A549 treated with Hydrocortisone at 1 μM for 4 hours (cell line): ENCODE results near the gene ZNF836. TPM values are rescaled to one million over a fixed set of nuclear protein-coding genes. Genes with fewer than 3 reads are reported as not detected.

Experiments
- total RNA-seq: library from RNA; stranded (reverse); fragments of 200-300 nt; extraction: Qiagen RNA extraction; gene quantifications from 5 replicates; pipeline ENCODE4 v1.2.3, GENCODE V29; 2022

The ZNF836 gene
- 0.45 to 1.2 TPM (median 0.88 TPM) in 5 replicates for total RNA-seq

GRCh38 chr19:52171321-52172169, at the start of gene ZNF836:
ZNF836 (minus strand) TSS chr19:52171621; CDS start chr19:52168072, 3,549 bp downstream.

DNA sequence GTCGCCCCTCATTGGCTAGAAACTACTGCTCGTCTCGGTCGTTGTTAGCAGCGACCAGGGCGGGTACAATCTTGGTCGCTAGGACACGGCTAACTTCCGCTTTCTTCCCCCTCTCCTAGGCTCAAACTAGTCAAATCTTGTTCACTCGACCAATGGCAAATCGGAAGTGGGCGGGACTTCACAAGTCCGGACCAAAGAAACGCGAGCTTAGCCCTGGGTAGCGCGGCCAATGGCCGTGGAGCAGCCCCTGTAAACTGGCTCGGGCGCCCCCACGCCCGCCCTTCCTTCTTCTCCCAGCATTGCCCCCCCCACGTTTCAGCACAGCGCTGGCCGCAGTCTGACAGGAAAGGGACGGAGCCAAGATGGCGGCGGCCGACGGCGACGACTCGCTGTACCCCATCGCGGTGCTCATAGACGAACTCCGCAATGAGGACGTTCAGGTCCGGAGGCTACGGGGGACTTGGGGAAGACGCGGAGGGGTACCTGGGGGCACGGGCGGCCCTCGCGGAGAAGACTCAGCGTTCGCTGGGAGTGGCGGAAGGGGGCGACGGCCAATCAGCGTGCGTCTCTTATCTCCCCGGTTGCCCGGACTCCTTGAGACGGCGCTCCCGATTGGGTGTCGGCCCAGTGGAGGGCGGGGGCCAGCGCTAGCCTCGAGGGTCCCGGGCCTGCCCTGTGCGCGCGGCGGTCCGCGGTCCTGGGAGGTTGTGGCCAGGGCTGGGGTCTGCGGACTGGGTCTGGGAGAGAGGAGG, 18.5 kb upstream of the ZNF836 start, which contains the start of gene PPP2R1A:
PPP2R1A (plus strand) TSS at position 318 of the 752 bp plus-strand sequence; CDS start at position 363, 45 bp downstream.

DNA sequence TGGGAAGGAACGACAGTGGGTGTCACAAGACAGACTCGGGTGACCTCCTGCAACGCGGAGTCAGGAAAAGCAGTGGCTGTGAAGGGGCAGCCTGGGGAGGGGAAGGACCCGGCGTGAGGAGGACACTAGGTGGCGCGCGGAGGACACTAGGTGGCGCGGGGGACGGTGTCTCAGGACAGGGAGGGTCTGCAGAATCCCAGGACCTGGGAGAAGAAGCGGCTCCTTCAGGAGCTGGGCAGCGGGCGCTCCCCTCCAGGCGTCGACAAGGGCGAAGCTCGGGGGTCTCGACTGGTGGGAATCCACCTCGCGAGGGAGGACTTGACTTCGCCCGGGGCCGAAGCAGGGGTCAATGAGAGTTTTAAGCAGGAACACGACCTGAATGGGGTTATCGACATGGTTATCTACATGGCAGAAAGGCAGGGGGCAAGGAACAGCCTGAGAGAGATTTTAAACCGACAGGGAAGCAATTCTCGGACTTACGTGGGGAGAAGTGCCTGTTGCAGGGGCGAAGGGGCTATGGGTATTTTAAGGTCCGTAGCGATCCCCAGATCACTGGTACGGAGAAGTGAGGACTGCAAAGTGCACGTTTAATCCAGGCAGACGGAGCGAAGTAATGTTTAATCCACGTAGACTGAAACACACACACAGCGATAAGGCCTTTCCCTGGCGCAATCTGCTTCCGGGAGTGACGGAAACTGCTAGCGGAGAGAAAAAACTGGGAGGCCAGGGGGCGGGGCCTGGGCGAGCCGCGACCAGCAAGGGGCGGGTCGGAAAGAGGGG, 32.0 kb downstream of the ZNF836 start, which contains the start of gene ZNF616:
ZNF616 (minus strand) TSS at position 687 of the 780 bp plus-strand sequence. CDS start 9,426 bp downstream, outside the sequence.

Other genes with a start within 250 kb of the ZNF836 start
- 0.63 to 1.9 TPM (median 1.5 TPM) in 5 replicates for gene ZNF613, start 244.1 kb downstream of the ZNF836 start, total RNA-seq
- gene ZNF350, start 184.8 kb downstream of the ZNF836 start, total RNA-seq = 3.3 to 6.3 TPM (median 3.6 TPM) in 5 replicates
- 2.2 to 5.9 TPM (median 3.4 TPM) in 5 replicates for gene ZNF615, start 163.4 kb downstream of the ZNF836 start, total RNA-seq
- gene ZNF614, start 143.2 kb downstream of the ZNF836 start, total RNA-seq = 2.5 to 3.8 TPM (median 3.1 TPM) in 5 replicates
- 1.3 to 1.9 TPM (median 1.6 TPM) in 5 replicates for gene ZNF432, start 122.8 kb downstream of the ZNF836 start, total RNA-seq
- gene ZNF841, start 75.9 kb downstream of the ZNF836 start, total RNA-seq = 1.5 to 2.4 TPM (median 2.3 TPM) in 5 replicates
- 0.52 to 0.85 TPM (median 0.75 TPM) in 5 replicates for gene ZNF616, start 31.7 kb downstream of the ZNF836 start, total RNA-seq
- 178 to 309 TPM (median 306 TPM) in 5 replicates for gene PPP2R1A, start 18.4 kb upstream of the ZNF836 start, total RNA-seq
- gene ZNF766, start 98.0 kb upstream of the ZNF836 start, total RNA-seq = 5.9 to 14.2 TPM (median 9.0 TPM) in 5 replicates
- gene ZNF480, start 125.5 kb upstream of the ZNF836 start, total RNA-seq = 6.6 to 19.0 TPM (median 17.3 TPM) in 5 replicates
- gene ZNF610, start 164.6 kb upstream of the ZNF836 start, total RNA-seq = not detected in 5 replicates
- gene ZNF880, start 198.3 kb upstream of the ZNF836 start, total RNA-seq = 0.69 to 0.90 TPM (median 0.77 TPM) in 5 replicates
- gene ZNF528, start 226.2 kb upstream of the ZNF836 start, total RNA-seq = 0.12 to 0.23 TPM (median 0.16 TPM) in 3 of 5 replicates, not detected in the others